Epidermal melanocyte (primary cell): Measurements from ENCODE around the gene PTGER1.
A peak's percentile ranks its signal among the peaks of the same experiment; 100 is the strongest.
"Not testable (repeated sequence)": the region's sequence is repeated elsewhere in the genome, so short reads cannot be mapped to it uniquely, and the experiment has no call there.

Experiments used
- DNase-seq: peaks from one replicate; pipeline ENCODE4 v3.0.0; 2011; ENCODE audit warnings: low spot score; ENCODE audit not compliant: insufficient read length

PTGER1 gene

DNA sequence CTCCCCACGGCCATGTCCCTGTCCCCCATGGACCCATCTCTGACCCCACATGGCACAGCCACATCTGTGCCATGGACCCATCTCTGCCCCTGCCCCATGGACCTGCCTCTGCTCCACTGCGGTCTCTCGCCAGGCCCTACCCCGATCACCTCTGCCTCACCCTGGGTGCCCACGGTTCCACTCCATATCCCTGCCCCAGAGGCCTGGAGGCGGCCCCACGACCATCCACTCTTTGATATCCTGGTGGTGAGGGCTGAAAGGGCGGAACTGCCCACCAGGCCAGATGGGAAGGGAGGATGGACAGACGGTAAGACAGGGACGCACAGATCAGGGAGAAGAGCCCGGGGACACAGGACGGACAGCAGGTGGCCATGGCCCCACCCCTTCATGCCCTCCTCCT lies 327 bp downstream of the PTGER1 start:
- DNase-seq = peak; percentile 18

DNA sequence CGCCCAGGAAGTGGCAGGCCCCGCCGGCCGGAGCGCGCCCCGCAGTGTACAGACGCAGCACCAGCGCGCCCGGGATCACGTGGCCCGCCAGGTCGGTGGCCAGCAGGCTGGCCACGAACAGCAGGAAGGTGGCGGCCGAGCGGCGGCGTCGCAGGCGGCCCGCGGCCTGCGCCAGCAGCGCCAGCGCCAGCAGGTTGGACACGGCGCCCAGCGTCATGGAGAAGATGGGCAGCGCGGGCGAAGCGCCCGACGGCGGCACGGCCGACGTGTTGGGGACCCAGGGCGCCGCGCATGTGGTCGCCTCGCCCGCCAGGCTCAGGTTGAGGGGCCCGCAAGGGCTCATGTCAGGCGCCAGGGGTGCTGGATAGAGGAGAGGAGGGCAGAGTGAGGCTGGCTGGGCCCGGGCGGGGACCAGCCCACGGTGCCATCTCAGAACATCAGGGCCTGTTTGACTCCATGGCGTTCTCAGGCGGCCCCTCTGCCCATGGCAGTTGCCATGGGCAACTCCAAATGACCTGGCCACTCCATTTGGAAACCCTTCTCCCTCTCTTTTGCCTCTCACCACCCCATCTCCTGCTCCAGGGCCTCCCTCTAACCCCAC lies 1.1 kb downstream of the PTGER1 start:
- peak; percentile 16 for DNase-seq

- peak; percentile 18 for DNase-seq
These were observed 1.8 kb downstream of the PTGER1 start for GRCh38 chr19:14473073-14473977.

DNA sequence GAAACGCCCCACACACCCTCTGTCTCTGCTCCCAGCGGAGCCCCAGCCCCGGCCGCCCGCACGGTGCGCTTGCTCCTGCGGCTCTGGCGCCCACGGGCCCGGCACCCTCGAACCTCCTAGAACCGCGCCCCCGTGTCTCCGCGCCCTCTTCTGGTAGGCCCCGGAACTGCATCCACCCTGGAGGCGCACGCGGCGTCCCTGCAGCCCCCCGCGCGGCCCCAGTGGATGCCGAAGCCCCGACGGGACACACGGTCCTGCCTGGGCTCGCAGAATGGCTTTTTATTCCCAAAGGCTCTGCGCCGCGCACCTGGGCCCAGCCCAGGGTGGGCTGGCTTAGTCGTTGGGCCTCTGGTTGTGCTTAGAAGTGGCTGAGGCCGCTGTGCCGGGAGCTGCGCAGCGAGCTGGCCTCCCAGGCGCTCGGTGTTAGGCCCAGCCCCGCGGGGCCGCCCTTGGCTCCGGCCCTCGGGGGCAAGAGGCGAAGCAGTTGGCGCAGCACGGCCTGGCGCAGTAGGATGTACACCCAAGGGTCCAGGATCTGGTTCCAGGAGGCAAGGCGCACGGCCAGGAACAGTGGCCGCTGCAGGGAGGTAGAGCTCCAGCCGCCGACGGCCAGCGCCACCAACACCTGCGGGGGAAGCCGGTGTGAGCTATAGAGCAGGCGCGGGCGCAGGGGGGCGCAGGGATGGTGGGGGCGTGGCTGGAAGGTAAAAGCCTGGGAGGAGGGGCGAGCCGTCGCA lies 2.8 kb downstream of the PTGER1 start:
- DNase-seq = peak; percentile 92

- peak; percentile 7 for DNase-seq
These were observed 3.5 kb downstream of the PTGER1 start for GRCh38 chr19:14471436-14472187.

DNA sequence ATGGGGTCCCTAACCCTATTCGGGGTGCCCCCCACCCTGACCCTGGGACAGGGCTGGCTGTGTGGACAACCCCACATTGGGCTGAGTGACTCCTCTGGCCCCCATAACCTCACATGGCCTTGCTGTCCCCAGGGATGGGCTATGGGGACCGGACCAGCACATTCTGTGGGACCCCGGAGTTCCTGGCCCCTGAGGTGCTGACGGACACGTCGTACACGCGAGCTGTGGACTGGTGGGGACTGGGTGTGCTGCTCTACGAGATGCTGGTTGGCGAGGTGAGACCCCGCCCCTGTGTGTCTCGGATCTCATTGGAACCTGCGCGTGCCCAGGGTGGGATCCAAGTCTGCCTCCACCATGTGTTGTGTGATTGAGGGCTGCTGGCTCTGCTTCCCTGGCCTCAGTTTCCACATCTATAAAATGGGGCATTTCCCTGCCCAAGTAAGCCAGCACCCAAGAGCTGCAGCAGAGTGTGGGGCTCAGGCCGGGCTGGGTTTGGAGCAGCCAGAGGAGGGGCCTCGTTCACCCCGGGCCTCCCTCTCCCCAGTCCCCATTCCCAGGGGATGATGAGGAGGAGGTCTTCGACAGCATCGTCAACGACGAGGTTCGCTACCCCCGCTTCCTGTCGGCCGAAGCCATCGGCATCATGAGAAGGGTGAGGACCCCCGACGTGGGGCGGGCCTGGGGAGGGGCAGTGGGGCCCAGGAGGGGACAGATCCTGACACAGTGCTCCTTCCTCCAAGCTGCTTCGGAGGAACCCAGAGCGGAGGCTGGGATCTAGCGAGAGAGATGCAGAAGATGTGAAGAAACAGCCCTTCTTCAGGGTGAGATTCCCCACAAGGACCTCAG lies 4.9 kb downstream of the PTGER1 start:
- DNase-seq = peak; percentile 8

- no peak for DNase-seq
These were observed 7.3 kb downstream of the PTGER1 start for GRCh38 chr19:14467816-14468215.

DNA sequence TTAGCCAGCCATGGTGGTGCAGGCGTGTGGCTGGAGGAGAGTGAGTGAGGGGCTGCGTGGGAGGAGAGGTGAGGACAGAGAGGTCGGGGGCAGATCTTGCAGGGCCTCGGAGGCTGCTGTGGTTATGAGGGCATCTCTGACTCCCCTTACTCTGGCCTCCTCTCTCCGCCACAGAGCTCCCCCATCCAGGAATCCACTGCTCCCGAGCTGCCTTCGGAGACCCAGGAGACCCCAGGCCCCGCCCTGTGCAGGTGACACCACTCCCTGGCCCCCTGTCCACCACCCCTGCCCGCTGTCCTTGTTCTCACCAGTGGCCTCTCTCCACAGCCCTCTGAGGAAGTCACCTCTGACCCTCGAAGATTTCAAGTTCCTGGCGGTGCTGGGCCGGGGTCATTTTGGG lies 7.8 kb downstream of the PTGER1 start:
- DNase-seq = no peak

- no peak for DNase-seq
These were observed 11.4 kb downstream of the PTGER1 start for GRCh38 chr19:14463747-14464146.

DNA sequence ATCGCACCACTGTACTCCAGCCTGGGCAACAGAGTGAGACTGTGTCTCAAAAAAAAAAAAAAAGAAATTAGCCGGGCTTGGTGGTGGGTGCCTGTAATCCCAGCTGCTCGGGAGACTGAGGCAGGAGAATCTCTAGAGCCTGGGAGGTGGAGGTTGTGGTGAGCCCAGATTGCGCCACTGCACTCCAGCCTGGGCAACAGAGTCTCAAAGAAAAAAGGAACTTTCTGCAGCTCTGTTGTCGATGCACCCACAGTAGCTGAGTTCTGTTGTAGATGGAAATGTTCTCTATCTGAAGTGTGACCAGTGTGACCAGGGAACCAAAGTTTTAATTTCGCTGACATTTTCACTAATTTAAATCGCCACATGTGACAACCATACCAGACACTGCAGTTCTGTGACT lies 12.8 kb downstream of the PTGER1 start:
- not testable (repeated sequence) for DNase-seq

- DNase-seq = no peak
These were observed 14.2 kb downstream of the PTGER1 start for GRCh38 chr19:14460935-14461334.

- no peak for DNase-seq
These were observed 15.5 kb downstream of the PTGER1 start for GRCh38 chr19:14459703-14460102.

DNA sequence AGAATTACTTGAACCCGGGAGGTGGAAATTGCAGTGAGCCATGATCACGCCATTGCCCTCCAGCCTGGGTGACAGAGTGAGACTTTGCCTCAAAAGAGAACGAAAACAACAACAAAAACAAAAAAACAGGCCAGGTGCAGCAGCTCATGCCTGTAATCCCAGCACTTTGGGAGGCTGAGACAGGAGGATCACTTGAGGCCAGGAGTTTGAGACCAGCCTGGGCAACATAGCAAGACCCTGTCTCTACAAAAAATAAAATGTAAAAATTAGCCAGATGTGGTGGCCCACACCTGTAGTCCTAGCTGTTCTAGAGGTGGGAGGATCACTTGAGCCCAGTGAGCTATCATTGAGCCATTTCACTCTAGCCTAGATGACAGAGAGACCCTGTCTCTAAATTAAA lies 22.9 kb downstream of the PTGER1 start:
- DNase-seq = not testable (repeated sequence)

DNA sequence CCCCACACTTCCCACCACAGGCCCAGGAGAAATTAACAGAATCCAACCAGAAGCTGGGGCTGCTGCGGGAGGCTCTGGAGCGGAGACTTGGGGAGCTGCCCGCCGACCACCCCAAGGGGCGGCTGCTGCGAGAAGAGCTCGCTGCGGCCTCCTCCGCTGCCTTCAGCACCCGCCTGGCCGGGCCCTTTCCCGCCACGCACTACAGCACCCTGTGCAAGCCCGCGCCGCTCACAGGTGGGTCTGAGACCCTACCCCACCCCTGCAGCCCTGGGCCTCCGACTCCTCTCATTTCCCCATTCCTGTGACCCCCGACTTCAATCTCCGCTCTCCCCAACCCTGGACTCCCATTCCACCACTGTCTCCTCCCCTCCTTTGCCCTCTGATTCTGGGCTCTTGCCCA lies 24.3 kb downstream of the PTGER1 start:
- no peak for DNase-seq

GRCh38 chr19:14450168-14450874 lies 24.8 kb downstream of the PTGER1 start:
- no peak for DNase-seq

DNA sequence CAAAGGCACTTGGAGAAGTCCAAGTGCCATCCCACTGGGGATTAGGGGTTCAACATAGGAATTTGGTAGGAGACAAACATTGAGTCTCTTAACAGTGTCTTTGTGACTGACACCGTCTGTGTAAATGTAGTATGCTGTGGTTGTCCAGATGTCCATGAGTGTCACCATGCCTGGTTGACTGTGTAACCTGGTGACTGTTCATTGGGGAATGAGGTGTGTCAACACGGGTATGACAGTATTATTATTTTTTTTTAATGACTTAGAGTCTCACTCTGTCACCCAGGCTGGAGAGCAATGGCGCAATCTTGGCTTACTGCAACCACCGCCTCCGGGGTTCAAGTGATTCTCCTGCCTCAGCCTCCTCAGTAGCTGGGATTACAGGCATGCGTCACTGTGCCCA lies 25.8 kb downstream of the PTGER1 start:
- DNase-seq = no peak

GRCh38 chr19:14446336-14447036 lies 28.7 kb downstream of the PTGER1 start:
- no peak for DNase-seq

- DNase-seq = no peak
These were observed 31.4 kb downstream of the PTGER1 start for GRCh38 chr19:14443632-14444216.
